ENCODE measurements around the gene RTKN. TPM values are rescaled to one million over a fixed set of nuclear protein-coding genes. Genes with fewer than 3 reads are reported as not detected.
A peak's percentile ranks its signal among the peaks of the same experiment; 100 is the strongest.

Gene RTKN
- total and polyA plus RNA-seq, 2 experiments from 2014 or later = 74.2 to 77.5 TPM

DNA sequence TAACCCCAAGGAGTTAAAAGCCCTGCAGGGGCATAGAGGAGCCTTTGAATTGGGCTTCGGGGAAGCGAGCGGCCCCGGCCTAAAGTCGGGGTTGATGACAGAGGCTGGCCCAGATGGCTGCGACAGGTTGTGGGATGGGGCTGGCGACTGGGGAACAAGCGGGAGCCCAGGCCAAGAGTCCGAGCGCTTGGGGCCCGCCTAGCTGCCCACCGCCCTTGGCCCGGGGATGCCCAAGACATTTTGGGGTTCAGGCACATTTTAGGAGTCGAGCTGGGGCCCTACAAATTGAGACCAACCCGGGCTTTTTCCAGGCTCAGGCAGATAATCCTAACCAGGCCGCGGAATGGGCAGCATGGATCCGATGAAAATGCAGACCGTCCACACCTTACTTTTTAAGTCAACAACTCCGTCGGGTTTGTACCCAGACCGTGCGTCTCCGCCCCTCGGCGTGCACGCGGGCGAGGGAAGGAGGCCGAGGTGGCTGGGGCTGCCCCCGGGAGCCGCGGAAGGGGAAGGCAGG lies 507 bp downstream of the RTKN start:
- Histone ChIP-seq H3K4me1 (ENCODE audit: insufficient read depth) (peaks cover 20% of the 10 kb centered on the region), H3K79me2 (peaks cover 40% of the 10 kb centered on the region), H3K4me3 (peak overlapping the region; percentile 8), H3K27ac (peak overlapping the region; percentile 98), H3K9me3 (ENCODE audit: low read depth) (no peaks in the 10 kb centered on the region), H3K27me3 (no peaks in the 10 kb centered on the region), H3K9me2 (replicated peaks; ENCODE audit: insufficient read depth) (no peaks in the 10 kb centered on the region), H3K36me3 (replicated peaks; ENCODE audit: insufficient read depth, low read depth) (no peaks in the 10 kb centered on the region), H3K4me2 (peak overlapping the region; percentile 86), H4K20me1 (ENCODE audit: insufficient read depth, poor library complexity, severe bottlenecking) (peaks cover 32% of the 10 kb centered on the region), H2AFZ (peak overlapping the region; percentile 50)
- no peak for TF ChIP-seq EZH2phosphoT487 (IDR thresholded peaks at IDR 0.05; ENCODE audit: low read depth, severe bottlenecking, unreplicated experiment)
- no peak for TF ChIP-seq EZH2 (IDR thresholded peaks at IDR 0.05; ENCODE audit: borderline replicate concordance)
- TF ChIP-seq, protein P1, sequence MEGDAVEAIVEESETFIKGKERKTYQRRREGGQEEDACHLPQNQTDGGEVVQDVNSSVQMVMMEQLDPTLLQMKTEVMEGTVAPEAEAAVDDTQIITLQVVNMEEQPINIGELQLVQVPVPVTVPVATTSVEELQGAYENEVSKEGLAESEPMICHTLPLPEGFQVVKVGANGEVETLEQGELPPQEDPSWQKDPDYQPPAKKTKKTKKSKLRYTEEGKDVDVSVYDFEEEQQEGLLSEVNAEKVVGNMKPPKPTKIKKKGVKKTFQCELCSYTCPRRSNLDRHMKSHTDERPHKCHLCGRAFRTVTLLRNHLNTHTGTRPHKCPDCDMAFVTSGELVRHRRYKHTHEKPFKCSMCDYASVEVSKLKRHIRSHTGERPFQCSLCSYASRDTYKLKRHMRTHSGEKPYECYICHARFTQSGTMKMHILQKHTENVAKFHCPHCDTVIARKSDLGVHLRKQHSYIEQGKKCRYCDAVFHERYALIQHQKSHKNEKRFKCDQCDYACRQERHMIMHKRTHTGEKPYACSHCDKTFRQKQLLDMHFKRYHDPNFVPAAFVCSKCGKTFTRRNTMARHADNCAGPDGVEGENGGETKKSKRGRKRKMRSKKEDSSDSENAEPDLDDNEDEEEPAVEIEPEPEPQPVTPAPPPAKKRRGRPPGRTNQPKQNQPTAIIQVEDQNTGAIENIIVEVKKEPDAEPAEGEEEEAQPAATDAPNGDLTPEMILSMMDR (IDR thresholded peaks at IDR 0.05; ENCODE audit: poor library complexity) = no peak
- WGBS (ENCODE audit: low lambda C conversion rate, missing lambda C conversion rate) = 7% methylated on average over 33 of the region's 33 CpGs
- no peak for DNase-seq (ENCODE audit: low spot score)

GRCh38 chr2:74440378-74441169 lies 1.2 kb downstream of the RTKN start:
- peak; percentile 97 for DNase-seq (ENCODE audit: low spot score)
- no peaks in the 10 kb centered on the region for H3K9me3 ChIP-seq (ENCODE audit: low read depth)
- H3K27ac ChIP-seq = peak overlapping the region; percentile 98
- H4K20me1 ChIP-seq (ENCODE audit: insufficient read depth, poor library complexity, severe bottlenecking) = peaks cover 32% of the 10 kb centered on the region
- no peaks in the 10 kb centered on the region for H3K36me3 ChIP-seq (replicated peaks; ENCODE audit: insufficient read depth, low read depth)
- TF ChIP-seq EZH2 (IDR thresholded peaks at IDR 0.05; ENCODE audit: borderline replicate concordance) = no peak
- TF ChIP-seq EZH2phosphoT487 (IDR thresholded peaks at IDR 0.05; ENCODE audit: low read depth, severe bottlenecking, unreplicated experiment) = no peak
- TF ChIP-seq, protein P1 (IDR thresholded peaks at IDR 0.05; ENCODE audit: poor library complexity) = no peak
- H2AFZ ChIP-seq = peak overlapping the region; percentile 50
- peaks cover 20% of the 10 kb centered on the region for H3K4me1 ChIP-seq (ENCODE audit: insufficient read depth)
- peak overlapping the region; percentile 86 for H3K4me2 ChIP-seq
- H3K4me3 ChIP-seq = peak overlapping the region; percentile 24
- WGBS (ENCODE audit: low lambda C conversion rate, missing lambda C conversion rate) = 6% methylated on average over 35 of the region's 45 CpGs
- peaks cover 47% of the 10 kb centered on the region for H3K79me2 ChIP-seq
- no peaks in the 10 kb centered on the region for H3K27me3 ChIP-seq
- H3K9me2 ChIP-seq (replicated peaks; ENCODE audit: insufficient read depth) = no peaks in the 10 kb centered on the region

DNA sequence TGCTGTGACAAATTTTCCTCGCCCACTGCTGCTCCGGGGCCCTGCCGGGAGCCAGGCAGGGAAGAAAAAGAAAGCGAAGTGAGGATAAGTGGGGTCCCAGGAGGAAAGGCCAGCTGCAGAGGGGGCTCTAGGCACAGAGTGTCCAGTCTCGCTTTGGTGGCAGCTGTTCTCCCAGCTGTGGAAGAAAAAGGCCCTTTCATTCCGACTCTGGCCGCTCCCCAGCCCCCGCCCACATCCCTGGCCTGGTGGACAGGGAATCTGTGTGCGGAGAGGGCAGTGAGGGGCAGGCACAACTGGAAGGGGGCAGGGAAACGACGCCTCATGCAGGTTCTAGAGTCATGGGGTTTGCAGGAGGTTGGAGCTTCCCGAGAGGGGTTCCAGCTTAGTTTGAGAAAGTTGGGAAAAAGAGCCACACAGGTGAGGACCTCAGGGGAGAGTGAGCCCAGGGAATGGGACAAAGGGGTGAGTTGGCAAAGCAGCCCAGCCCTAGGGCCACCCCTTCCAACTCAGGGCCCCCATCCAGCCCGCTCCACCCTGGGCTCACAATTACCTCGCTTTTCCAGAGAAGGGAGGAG lies 1.8 kb downstream of the RTKN start:
- Histone ChIP-seq H3K4me3 (peak overlapping the region; percentile 24), H3K9me2 (replicated peaks; ENCODE audit: insufficient read depth) (no peaks in the 10 kb centered on the region), H3K9me3 (ENCODE audit: low read depth) (no peaks in the 10 kb centered on the region), H3K4me1 (ENCODE audit: insufficient read depth) (peaks cover 20% of the 10 kb centered on the region), H4K20me1 (ENCODE audit: insufficient read depth, poor library complexity, severe bottlenecking) (peaks cover 33% of the 10 kb centered on the region), H3K27me3 (no peaks in the 10 kb centered on the region), H3K79me2 (peaks cover 54% of the 10 kb centered on the region), H3K36me3 (replicated peaks; ENCODE audit: insufficient read depth, low read depth) (no peaks in the 10 kb centered on the region), H3K4me2 (peak overlapping the region; percentile 86), H2AFZ (peak overlapping the region; percentile 8), H3K27ac (peak overlapping the region; percentile 98)
- DNase-seq (ENCODE audit: low spot score) = peak; percentile 75
- TF ChIP-seq EZH2phosphoT487 (IDR thresholded peaks at IDR 0.05; ENCODE audit: low read depth, severe bottlenecking, unreplicated experiment) (no peak), EZH2 (IDR thresholded peaks at IDR 0.05; ENCODE audit: borderline replicate concordance) (no peak)
- TF ChIP-seq, protein P1 (IDR thresholded peaks at IDR 0.05; ENCODE audit: poor library complexity) = no peak
- 10% methylated on average over 14 of the region's 14 CpGs for WGBS (ENCODE audit: low lambda C conversion rate, missing lambda C conversion rate)
